Heart left ventricle (tissue), 16 donors: ENCODE data around the gene ZNRF2. TPM values are rescaled to one million over a fixed set of nuclear protein-coding genes. Genes with fewer than 3 reads are reported as not detected.
A peak's percentile ranks its signal among the peaks of the same experiment; 100 is the strongest.

Experiments
- ATAC-seq, 4 donors: fragments of 200-7000 bp; cut with Tn5 transposase; one replicate each; pipeline ENCODE4 v1.9.1; 2020 to 2022; ENCODE audit warnings: moderate library complexity in 4 of 4, mild to moderate bottlenecking in 3 of 4, moderate number of reproducible peaks in 1 of 4
- DNase-seq, 5 donors: peaks; one replicate each; pipeline ENCODE4 v3.0.0-alpha.2; 2020
- H3K27ac ChIP-seq, 12 donors: fragments of 200-600 bp; sonication (generic) in 4 of 12; one replicate each; pipeline versions ENCODE4 v1.5.0 to v1.8.0; 2016 to 2022; ENCODE audit warnings: mild to moderate bottlenecking in 2 of 12
- H3K27me3 ChIP-seq, 9 donors: fragments of 200-600 bp; sonication (generic) in 2 of 9; one replicate each; pipeline versions ENCODE4 v1.5.1 to v1.8.0; 2016 to 2022; ENCODE audit warnings: mild to moderate bottlenecking in 3 of 9
- H3K36me3 ChIP-seq, 9 donors: fragments of 200-600 bp; sonication (generic) in 2 of 9; one replicate each; pipeline versions ENCODE4 v1.5.0 to v1.8.0; 2018 to 2022; ENCODE audit warnings: mild to moderate bottlenecking in 2 of 9
- H3K4me1 ChIP-seq, 12 donors: fragments of 200-600 bp; sonication (generic) in 4 of 12; one replicate each; pipeline versions ENCODE4 v1.5.0 to v1.8.0; 2016 to 2022; ENCODE audit warnings: mild to moderate bottlenecking in 3 of 12
- H3K4me3 ChIP-seq, 12 donors: fragments of 200-600 bp; sonication (generic) in 4 of 12; one replicate each; pipeline versions ENCODE4 v1.5.0 to v1.8.0; 2017 to 2022; ENCODE audit warnings: mild to moderate bottlenecking in 9 of 12, moderate library complexity in 4 of 12
- H3K9me3 ChIP-seq, 12 donors: fragments of 200-600 bp; sonication (generic) in 4 of 12; one replicate each; pipeline versions ENCODE4 v1.5.0 to v1.8.0; 2016 to 2022; ENCODE audit warnings: mild to moderate bottlenecking in 1 of 12
- CTCF ChIP-seq, 12 donors: fragments of 200-600 bp; sonication (generic) in 4 of 12; IDR thresholded peaks; one replicate each; pipeline versions ENCODE4 v1.5.0 to v1.8.0; 2018 to 2022; ENCODE audit warnings: antibody characterized with exemption in 12 of 12, mild to moderate bottlenecking in 5 of 12
- POLR2A ChIP-seq, 2 donors: fragments of 450-650 bp; IDR thresholded peaks; one replicate each; pipeline ENCODE4 v1.6.1; 2017; ENCODE audit warnings: antibody characterized with exemption in 2 of 2, mild to moderate bottlenecking in 2 of 2, moderate library complexity in 2 of 2
- WGBS, 4 donors: extraction: QIAGEN DNeasy Blood & Tissue Kit in 2 of 4; methylation state at CpG; one replicate each; pipeline versions ENCODE4 v1.1.5 to v1.1.7; 2013 to 2018; 5-methylcytosine and 5-hydroxymethylcytosine counted together
- intact Hi-C, 10 donors: fragments of 100-400 bp; cut with DNase I; formaldehyde crosslinking; loops; one replicate each; pipeline versions ENCODE4 v1.11.1 to v1.14.2; 2022
- polyA plus RNA-seq, 2 donors: library from polyadenylated mRNA; stranded (reverse); fragments of 200-250 nt; gene quantifications; one replicate each; pipeline ENCODE4 v1.2.3, GENCODE V29; 2013
- total RNA-seq, 9 donors: library from RNA; depleted of rRNA in 2 of 9; stranded (reverse); fragments of >200 nt in 2 of 9; fragmentation: NEBNext Ultra II Directional in 3 of 9; extraction: Animal tissue kit (Norgen Biotek cat#: 25700) in 3 of 9; gene quantifications; one replicate each; pipeline versions ENCODE4 v1.1.0 to v1.2.4, GENCODE V29; 2016 to 2023
- donor health status: ischemic (EF 13 %, LVEDD 7.1; RV severe dilation, severe dysfunction).
- donor health status: healthy with polysubstance abuse.
- donor health status: DM: no; HTN: yes; CAD: no.
- donor health status: DM: no; HTN: no; CAD: no.
- donor health status: ischemic (EF 25% LVEDD 6.9; RV normal size, moderate dysfunction).
- donor health status: ischemic (EF 25% LVEDD 5.7; RV mildly dilated, moderate dysfunction).
- donor health status: healthy.
- donor health status: DM: yes; HTN: yes; CAD: no.
- donor health status: ischemic (EF 35%, LVEDD 5.7; RV mildly dilated, moderate dysfunction).
- donor health status: nonischemic (EF 11% LVEDD 7.7; RV severe dilation, severe dysfunction).
- donor health status: DM: yes; HTN: yes; CAD: no.
- donor health status: PGD.
- donor health status: ischemic (EF 29% LVEDD 5.4; RV normal size, mild dysfunction).
- donor health status: nonischemic (EF 23%, LVEDD 6.1; RV moderate dilation, normal function).

Gene ZNRF2
- total and polyA plus RNA-seq, 11 donors = 2.7 to 15.2 (median 10.4) TPM

DNA sequence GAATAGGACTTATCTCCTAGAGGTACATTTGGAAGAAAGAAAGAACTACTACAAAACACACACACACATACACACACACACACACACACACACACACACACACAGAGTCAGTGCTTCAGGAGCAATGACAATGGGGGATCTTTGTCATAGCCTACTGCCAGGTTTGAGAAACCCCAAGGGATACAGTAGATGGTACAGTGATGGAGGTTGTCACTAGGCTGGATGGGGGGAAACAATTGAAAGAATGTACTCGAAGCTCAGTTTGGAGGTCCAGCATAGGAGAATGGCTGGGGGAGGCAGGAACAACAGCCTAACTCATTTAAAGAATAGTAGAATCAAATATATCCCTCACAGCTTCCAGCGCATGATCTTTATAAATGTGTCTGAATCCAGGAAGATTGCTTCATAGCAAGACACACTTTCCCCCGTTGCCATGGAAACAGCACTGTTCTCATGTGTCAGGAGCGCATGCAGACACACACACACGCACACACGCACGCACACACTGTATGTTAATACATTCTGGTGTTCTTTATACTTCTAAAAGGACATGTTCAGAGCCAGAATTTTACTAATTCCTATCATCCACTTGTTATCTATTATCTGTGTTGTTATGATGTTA lies 32.6 kb upstream of the ZNRF2 start:
- no peaks in the 10 kb centered on the region for H3K9me3 ChIP-seq
- no peaks in the 10 kb centered on the region for H3K36me3 ChIP-seq
- H3K4me1 ChIP-seq = peaks cover 0 to 67% (median 20%) of the 10 kb centered on the region in 12 donors
- no peak for TF ChIP-seq CTCF (IDR thresholded peaks at IDR 0.05)
- no peak for TF ChIP-seq POLR2A (IDR thresholded peaks at IDR 0.05)
- DNase-seq (no peak), ATAC-seq (no peak)
- intact Hi-C loops = loop anchor here in 3 of 10 donors (2.0 to 10.0 kb wide), 2 partner anchors 77 to 87 kb away; no protein-coding TSS in a partner anchor
- H3K27me3 ChIP-seq = no peaks in the 10 kb centered on the region
- H3K4me3 ChIP-seq = no peak overlapping the region
- WGBS, 4 donors = 90 to 95% (median 95%) methylated on average over 7 of the region's 7 CpGs
- H3K27ac ChIP-seq = no peak overlapping the region

- peak; percentile 68 to 82 (median 74) for DNase-seq
- H3K27ac ChIP-seq = peak overlapping the region in 7 of 12 donors; percentile 54 to 82 (median 74)
- 60 to 66% (median 65%) methylated on average over 7 of the region's 7 CpGs for WGBS, 4 donors
Observed at GRCh38 chr7:30252885-30253795, 31.3 kb upstream of the ZNRF2 start.

DNA sequence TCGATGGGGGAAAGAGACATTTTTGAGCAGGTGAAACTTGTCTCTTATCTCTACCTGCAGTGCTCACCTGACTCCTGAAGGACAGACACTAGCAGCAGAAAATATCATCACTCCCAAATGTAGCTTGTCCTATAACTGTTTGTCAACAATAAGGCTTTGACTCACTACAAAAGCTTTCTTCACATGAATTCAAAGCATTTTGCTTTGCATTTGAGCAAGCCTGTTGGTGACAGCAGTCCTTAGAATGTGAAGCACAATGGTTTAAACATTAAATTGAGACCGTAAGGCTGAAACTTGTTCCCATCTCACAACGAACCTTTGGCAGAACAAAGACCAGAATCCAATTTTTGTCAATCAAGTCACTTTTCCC lies 30.6 kb upstream of the ZNRF2 start:
- 64 to 66% (median 66%) methylated on average over 3 of the region's 3 CpGs for WGBS, 4 donors
- Histone ChIP-seq H3K36me3 (no peaks in the 10 kb centered on the region), H3K4me3 (no peak overlapping the region), H3K27ac (peak overlapping the region in 7 of 12 donors; percentile 15 to 81 (median 71)), H3K4me1 (peaks cover 0 to 55% (median 20%) of the 10 kb centered on the region in 12 donors), H3K27me3 (no peaks in the 10 kb centered on the region), H3K9me3 (no peaks in the 10 kb centered on the region)
- intact Hi-C loops = loop anchor here in 3 of 10 donors (2.0 to 10.0 kb wide), 2 partner anchors 79 to 89 kb away; no protein-coding TSS in a partner anchor
- DNase-seq (no peak), ATAC-seq (no peak)
- TF ChIP-seq POLR2A (IDR thresholded peaks at IDR 0.05) (no peak), CTCF (IDR thresholded peaks at IDR 0.05) (no peak)

More at GRCh38 chr7:30252885-30253795, 31.3 kb upstream of the ZNRF2 start:
- no peaks in the 10 kb centered on the region for H3K36me3 ChIP-seq
- intact Hi-C loops = loop anchor here in 3 of 10 donors (2.0 to 10.0 kb wide), 2 partner anchors 78 to 88 kb away; no protein-coding TSS in a partner anchor
- H3K4me1 ChIP-seq = peaks cover 0 to 60% (median 20%) of the 10 kb centered on the region in 12 donors
- no peaks in the 10 kb centered on the region for H3K9me3 ChIP-seq
- ATAC-seq = peak; percentile 88 to 96 (median 92)
- no peak for TF ChIP-seq POLR2A (IDR thresholded peaks at IDR 0.05)
- TF ChIP-seq CTCF (IDR thresholded peaks at IDR 0.05) = no peak
- no peak overlapping the region for H3K4me3 ChIP-seq
- H3K27me3 ChIP-seq = no peaks in the 10 kb centered on the region

GRCh38 chr7:30254248-30254647 lies 30.1 kb upstream of the ZNRF2 start:
- peaks cover 0 to 51% (median 19%) of the 10 kb centered on the region in 12 donors for H3K4me1 ChIP-seq
- no peaks in the 10 kb centered on the region for H3K27me3 ChIP-seq
- no peak overlapping the region for H3K4me3 ChIP-seq
- ATAC-seq (no peak), DNase-seq (no peak)
- H3K27ac ChIP-seq = peak overlapping the region in 3 of 12 donors; percentile 36 to 75 (median 74)
- 72 to 81% (median 78%) methylated on average over 5 of the region's 5 CpGs for WGBS, 4 donors
- no peaks in the 10 kb centered on the region for H3K36me3 ChIP-seq
- no peaks in the 10 kb centered on the region for H3K9me3 ChIP-seq
- intact Hi-C loops = loop anchor here in 2 of 10 donors (10.0 kb wide), 1 partner anchor 79 kb away; no protein-coding TSS in a partner anchor
- TF ChIP-seq POLR2A (IDR thresholded peaks at IDR 0.05) (no peak), CTCF (IDR thresholded peaks at IDR 0.05) (no peak)
